Daoy (cell line): ENCODE results near the gene LHX3. TPM values are rescaled to one million over a fixed set of nuclear protein-coding genes. Genes with fewer than 3 reads are reported as not detected.

ENCODE experiments used
- DNase-seq: peaks from one replicate; pipeline ENCODE4 v3.0.0-alpha.2; 2015; ENCODE audit warnings: low read depth
- total RNA-seq: library from RNA; depleted of rRNA; stranded (reverse); fragments of >200 nt; shearing (Covaris generic); gene quantifications from 2 replicates; pipeline ENCODE4 v1.2.3, GENCODE V29; 2014

LHX3 gene
- total RNA-seq, 1 experiment from 2014 or later: not detected

DNA sequence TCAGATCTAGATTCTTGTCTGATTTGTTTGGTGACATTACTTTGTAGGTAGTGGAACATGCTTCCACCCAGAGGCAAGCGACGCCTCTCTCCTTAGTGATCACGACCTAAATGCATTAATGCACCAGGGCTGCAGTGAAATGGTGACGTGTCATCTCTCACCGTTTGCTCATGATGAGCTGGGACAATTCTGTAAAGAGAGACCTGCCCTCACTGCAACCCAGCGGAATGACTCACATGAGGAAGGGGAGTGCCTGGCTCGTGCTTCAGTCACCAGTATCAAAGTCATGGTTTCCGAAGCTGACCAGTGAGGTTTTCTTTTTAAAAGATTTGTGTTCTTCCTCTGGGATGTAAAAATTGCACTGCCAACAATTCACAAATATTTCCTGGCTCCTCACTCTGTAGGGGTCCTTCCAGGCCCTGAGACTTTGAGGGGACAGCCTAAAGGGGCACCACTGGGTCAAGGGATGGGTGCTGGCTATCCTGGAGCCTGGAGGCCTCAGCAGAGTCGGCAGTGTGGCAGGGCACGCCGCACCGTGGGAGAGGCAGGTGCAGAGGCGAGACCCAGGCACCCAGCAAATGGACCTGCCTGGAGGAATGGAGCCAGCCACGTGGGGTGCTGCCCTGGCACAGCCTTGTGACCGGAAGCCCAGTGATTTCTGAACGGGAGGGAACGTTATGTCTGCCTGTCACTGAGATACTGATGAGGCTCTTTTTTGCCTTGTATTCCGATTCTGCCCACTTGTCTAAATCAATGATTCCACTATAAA lies 23.4 kb upstream of the LHX3 start:
- DNase-seq: peak; percentile 92

DNA sequence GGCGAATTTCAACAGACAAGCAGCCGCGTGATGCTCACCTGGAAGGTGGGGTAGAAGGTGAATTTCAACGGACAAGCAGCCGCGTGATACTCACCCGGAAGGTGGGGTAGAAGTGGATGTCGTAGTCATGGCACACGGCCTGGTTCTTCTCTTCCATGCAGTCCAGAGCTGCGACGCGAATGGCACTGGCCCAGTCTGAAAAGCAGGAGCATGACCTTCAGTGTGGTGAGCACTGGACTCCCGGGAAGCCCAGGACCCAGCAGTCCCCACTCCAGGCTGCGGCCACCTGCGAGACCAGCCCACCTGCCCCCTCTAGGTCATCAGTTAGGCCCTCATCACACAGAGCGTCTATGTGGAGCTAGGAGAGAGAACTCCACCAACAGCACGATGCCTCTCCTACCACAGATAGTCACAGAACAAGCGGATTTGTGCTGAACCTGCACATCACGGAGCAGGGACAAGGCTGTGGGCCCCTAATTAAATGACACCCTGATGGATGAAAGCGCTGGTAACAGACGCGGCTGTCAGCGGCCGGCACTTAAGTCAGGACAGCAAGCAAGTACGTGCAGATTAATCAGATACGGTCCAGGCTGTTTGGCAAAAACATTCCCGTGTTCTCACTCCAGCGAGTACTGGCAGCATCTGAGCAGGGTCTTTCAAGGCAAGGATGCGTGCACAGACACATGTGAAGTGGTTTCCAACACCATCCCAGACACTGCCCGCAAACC lies 21.9 kb upstream of the LHX3 start:
- no peak for DNase-seq

DNA sequence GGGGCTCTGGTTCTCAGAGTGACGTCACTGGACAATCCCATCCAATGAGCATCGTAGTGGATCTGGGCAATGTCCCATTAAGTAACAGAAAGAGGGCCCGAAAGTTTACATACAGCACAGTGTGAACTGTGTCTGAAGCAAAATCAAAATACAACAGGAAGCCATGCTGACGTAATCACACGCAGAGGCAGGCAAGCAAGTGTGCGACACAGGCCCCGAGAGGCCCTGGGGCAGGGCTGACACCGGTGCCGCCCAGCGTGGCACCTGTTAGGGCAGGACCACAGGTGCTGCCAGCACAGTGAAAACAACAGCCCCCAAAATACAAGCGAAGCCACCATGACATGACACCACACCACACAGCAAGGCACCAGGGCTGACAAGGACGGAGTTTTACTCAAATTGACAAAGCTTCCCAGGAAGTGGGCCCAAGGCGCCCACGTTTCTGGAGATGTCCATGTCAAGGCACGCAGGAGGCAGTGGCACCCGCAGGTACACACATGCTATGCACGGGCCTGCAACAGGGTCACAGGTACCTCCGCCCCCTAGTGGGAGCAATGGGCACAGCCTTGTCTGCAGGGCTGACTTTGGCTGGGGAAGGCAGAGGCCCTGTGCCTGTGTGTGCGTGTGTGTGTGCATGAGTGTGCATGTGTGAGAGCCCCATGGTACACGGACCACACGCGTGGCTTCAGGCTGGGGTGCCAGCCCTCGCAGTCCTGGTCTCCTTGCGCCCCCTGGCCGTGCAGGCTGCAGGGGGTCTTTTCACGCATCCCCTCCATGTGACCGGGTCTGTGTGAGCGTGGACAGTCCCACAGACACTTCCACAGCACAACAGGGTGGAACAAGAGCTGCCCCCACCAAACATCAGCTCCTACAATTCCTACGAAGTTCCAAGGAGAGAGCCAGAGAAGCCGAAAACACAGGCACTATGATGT lies 21.1 kb upstream of the LHX3 start:
- DNase-seq: peak; percentile 71

DNA sequence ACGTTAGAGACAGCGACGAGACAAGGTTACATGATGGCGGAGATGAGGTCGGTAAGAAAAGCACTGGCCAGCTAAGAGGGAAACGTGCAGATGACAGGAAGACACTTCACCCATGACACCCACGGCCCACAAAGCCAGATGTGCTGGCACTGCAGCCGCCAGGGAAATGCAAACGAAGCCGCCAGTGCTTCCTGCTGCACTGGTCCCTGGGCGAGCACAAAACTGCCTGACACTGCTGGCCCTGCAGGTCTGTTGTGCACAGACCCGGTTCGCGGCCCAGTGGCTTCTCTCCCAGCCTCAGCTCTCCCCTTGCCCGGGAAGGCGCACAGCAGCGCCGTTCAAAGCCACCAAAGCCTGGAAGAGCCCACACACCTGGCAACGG lies 20.4 kb upstream of the LHX3 start:
- DNase-seq: no peak

DNA sequence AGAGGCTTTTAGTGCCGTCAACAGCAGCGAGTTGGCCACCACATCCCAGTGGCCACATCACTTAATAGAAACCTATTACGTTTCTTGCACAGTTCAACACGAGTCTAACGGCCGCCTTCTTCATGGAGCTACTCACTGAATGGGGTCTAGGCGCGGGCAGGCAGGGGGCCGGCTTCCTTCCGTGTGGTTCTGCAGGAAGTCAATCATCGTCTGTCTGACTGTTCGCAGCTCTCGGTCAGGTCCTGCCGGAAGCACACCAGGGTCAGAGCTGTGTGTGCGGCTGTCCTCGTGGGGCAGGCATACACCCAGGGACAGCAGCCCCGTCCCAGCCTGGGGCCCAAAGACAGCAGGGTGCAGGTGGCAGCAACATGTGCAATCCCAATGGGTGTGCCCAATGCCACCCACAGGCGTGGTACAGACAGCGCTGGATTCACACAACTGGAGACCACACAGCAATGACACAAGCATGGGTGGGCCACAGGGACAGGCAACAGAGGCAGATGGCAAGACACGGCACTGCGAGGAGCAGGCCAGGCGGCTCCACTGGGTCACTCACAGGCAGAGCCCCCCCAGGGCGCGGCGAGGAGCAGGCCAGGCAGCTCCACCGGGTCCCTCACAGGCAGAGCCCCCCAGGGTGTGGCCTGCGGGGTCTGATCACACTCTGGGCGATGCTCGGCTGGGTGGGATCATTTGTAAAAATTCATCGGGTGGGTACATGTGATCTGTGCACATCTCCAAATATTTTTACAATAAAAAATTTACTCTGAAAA lies 19.1 kb upstream of the LHX3 start:
- DNase-seq: no peak

DNA sequence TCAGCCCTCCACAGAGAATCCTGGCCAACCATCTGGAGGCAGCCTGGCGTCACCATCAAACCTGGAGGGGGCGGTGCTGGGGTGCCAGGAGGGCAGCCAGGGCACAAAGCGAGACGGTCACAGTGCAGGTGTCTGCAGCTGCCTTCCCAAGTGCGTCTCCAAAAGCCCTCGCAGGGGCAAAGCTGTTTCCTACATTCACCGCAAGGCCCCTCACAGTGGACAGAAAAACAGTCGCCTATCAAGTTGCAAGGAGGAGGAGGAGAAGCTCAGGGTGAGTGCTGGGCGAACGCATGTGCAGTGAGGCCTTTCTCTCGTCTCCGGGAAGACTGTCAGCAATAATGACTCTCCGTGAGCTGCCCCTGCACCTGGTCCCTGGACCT lies 18.0 kb upstream of the LHX3 start:
- DNase-seq: no peak

DNA sequence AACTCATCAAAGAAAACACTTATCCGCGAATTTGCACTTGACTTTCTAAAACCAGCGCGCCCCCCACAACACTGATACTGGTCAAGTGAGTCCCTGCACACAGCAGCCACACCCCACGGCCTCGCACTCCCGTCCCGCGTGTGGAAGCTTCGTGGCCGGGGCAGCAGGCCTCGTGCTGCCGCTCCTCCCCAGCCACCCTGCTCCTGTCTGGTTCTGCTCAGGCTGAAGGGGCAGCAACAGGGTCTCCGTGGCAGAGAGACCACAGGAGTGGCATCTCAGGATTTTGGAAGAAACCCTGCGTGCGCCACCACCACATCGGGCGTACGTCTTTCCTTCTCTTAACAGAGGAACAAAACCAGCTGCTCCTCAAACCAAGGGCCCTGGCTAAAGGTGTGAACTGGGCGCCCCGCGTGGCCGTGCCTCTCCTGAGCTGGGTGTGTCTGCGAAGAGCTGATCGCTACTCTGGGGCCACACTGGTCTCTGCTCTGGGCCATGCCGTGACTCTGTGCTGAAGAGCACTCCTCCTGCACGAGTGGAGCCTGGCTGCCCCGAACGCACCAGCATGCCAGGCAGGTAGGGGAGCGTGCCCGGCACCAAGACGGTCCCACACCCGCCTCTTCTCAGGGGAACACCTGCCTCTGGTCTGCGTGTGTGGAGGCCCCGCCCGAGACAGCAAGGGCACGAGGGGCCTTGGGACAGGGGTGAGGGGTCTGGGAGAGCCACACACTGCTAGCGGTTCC lies 17.4 kb upstream of the LHX3 start:
- no peak for DNase-seq

DNA sequence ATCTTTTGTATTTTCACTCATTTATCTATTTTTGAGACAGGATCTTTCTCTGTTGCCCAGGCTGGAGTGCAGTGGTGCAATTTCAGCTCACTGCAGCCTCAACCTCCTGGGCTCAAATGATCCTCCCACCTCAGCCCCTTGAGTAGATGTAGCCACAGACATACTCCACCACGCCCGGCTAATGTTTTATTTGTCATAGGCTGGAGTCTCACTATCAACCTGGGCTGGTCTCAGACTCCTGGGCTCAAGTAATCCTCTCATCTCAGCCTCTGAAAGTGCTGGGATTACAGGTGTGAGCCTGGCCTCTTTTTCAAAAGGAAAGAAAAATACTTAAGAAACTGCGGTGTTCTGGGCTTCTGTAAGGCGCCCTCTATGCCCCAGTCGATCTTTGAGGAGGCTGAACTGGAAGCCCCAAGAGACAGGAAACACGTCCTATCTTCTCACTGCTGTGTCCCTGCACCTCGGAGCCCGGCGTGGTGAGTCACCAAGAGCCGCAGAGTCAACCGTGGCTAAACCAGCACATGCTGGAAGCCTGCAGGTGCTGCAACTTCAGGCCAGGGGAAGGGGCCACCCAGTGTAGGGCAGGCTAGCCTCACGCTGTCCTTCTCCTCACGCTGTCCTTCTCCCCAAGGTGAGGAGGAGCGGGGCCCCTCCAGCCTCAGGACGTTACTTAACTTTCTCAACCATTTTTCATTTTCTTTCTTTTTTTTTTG lies 15.2 kb upstream of the LHX3 start:
- peak; percentile 92 for DNase-seq

DNA sequence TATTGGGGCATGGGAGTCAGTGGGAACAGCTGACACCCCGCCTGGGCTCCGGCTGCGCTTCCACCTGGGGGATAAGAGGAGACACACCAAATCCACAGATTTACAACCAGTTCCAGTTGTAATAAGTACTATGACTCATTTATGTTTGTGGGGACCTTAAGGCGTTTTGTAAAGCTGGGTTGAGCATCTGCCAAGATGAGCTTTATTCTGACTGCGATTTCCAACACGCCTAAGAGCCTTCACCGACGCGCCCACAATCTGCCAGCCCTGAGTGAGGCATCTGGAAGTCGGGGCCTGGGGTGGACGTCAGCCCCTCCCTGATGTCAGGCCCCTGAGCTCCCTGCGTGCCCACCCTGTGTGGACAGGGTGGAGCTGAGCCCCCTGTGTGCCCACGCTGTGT lies 14.3 kb upstream of the LHX3 start:
- DNase-seq: peak; percentile 52

DNA sequence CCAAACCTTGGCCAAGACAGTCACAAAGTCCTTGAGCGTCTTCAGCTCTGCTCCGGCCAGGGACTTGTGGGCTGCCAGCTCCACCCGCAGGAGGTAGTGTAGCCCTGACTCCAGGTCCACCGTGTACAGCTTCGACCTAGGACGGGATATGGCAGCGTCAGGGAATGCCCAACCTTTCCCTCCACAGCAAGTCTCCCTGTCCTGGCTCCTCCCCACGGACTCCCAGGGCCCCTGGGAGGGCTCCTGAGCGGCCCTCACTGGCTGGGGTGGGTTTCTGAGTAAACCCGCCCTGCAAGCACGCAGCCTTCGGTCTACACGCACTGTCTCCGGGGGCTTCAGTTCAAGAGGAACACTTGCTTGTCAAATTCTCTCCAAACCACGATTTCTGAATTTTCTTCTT lies 13.7 kb upstream of the LHX3 start:
- no peak for DNase-seq

DNA sequence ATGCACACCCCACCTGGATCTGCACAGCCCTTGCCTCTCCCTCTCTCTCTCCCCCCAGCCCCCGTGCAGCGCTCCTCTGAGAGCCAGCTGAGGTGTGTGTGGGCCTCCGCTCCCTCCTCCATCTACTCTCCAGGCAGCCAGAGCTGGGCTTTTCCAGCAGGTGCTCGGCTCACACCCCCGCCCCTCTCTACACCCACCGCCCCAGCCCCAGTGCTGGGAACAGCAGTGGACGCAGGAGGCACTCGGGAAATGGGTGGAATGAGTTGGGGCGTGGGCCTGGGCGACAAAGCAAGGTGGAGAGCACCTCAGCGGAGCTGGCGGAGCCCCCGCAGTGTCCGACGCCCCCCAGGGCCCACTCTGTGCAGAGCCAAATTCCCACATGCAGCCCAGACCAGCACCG lies 13.3 kb upstream of the LHX3 start:
- no peak for DNase-seq

DNA sequence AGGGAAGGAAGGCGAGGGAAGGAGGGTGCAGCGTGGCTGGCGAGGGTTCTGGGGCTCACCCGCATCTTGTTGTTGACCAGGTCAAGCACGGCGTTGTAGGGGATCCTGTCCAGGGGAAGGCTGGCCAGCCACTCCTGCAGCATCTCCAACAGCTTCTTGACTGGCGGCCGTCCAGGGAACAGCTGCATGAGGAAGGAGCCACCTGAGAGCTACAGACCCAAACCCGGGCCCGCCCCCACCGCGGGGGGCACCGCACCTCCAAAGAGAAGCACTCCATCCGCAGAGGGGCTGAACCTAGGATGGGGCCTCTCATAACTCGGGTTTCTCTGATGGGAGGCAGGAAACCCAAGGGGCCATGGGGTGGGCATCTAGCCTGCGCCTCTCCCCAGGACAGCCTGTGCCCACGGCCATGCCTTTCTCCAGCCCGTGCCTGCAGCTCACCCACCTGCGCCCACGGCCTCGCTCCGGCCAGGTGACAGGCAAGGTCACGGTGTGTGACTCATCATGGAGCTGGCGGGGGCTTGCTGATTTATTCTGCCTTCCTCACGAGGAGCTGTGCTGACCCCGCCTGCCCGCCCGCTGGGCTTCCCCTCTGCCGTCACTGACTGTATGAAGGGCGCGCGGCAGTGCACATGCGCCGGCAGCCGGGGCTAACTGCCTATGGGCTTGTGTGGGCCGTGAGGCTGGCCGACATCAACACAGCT lies 11.8 kb upstream of the LHX3 start:
- DNase-seq: no peak

DNA sequence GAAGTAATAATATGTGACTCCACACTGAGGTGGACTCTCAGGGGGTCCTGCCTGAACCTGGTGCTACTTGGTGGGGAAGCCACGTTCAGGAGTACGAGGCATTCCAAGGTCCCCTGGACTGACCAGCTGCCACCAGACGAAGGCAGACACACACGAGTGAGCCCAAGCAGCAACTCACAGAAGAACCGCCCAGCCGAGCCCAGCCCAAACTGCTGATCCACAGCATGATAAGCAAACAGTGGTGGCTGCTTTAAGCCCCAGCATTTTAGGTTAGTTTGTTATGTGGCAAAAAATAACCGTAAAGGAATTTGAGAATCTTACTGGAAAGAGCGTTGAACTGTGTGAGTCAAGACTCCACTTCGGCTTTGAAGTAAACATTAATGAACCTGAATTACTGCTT lies 8.8 kb upstream of the LHX3 start:
- DNase-seq: no peak

DNA sequence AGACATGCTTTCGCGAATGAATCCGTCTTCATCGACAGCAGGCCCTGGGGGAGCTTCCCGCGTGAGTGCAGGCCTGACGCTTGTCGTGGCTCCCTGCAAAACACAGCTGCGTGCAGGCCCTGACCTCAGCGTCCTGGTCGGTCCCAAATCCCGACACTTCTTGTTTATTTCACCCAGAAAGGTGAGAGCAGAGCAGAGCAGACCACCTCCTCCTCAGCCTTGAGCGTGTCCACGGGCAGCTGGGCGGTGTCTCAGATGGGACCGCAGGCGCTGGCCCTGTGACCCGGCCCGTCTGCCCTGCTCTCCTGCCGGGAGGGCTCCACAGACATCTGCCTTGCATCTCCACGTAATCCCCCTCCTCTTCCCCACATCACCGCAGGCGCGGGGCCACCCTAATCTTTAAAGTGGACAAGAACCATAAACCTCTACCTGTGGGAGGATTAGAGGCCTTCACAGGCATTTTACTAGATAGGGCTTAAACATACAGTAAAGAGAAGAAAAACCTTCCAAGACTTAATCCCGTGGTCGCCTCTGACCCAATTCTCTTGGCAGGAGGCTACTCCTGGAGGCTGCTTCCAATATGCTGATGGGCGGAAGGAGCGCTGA lies 7.5 kb upstream of the LHX3 start:
- DNase-seq: no peak

DNA sequence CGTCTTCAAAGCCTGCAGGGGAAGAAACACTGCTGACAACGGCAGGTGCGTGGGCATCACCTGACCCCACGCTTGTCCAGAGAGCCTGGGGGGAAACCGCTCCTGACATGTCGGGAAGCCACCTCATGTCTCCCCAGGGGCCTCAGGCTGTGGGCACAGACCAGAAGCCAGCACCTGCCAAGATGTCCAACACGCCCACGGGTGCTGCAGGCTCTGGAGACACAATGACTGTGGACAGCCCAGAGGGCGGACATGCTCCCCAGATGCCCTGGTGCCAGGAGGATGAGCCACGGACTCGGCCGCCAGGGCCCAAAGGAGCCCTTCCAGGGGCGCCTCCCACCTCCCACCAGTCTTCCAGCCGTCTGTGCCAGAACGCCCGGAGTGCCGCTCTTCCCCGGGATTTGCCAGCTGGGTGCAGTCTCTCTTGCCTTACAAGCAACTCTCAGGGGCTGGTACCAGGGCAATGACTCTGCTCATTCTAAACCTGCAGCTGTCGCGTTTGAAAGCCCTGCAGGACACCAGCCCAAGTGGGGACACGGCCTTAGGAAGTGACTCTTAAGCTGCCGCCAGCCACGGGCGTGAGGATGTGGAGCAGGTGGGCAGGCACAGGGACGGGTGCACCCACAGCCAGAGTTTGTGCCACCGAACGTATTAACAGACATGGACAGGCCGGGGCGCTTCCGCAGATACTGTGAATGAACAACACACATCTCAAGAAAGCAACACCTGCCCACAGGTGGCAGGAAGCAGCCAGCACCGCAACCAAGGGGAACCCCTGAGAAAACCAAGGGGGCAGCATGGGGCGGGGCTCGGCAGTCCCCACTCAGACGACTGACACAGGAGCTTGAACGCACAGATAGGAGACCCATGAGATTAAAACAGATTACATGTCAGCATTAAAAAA lies 6.8 kb upstream of the LHX3 start:
- no peak for DNase-seq

DNA sequence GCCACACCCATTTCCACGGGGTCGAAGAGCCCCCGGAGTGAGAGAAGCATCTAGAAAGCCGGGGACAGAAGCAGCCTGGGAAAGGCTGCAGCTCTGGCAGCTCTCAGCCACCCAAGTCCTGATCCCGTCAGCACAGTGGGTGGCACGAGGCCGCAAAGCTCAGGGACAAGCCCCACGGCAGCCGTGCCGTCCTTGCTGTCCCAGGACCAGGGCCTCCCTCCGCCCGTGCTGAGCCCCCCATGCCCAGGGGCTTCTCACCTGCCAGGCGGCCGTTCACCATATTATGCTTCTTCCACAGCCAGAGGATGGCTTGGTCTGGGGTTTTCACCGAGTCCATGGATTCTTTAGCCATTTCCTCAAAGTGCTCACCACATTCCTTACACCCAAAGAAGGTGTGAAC lies 6.1 kb upstream of the LHX3 start:
- no peak for DNase-seq

DNA sequence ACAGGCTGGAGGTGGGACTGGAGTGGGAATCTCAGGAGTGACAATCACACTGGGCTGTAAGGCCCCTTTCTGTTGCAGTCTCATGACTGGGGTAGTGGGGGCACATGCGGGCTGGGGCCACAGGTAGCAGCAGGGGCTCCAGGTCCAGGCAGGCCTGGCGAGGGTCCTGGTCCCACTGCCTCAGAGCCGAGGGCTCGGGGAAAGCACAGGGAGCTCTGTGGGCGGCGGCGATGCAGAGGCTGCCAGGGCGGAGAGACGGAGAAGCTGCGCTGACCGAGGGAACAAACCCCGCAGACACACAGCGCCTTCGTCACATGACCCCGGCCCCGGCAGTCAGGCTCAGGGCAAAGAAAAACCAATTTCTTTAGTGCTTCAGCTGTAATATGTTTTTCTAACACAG lies 5.3 kb upstream of the LHX3 start:
- no peak for DNase-seq

DNA sequence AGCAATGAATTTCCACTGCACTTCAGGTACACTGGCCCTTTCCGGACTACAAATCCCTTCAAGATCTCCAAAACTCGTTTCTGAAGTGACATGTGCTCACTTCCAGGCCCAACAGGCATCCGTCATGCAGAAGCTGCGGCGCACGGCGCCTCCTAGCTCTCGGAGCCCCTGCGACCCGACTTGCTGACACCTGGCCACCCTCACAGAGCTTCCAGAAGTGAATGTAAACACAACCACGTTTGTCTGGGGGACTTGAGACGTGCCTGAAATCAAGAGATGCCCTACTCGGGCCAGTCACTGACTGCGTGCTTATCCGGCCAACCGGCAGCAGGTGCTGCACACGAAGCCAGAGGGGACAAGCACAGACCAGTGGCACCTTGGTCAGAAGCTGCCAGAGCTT lies 4.9 kb upstream of the LHX3 start:
- no peak for DNase-seq
